Panc1 (cell line): ENCODE data around the gene TMEM247. TPM values are rescaled to one million over a fixed set of nuclear protein-coding genes. Genes with fewer than 3 reads are reported as not detected.

ENCODE experiments used
- ATAC-seq: fragments of 200-7000 bp; cut with Tn5 transposase; 2 replicates; pipeline ENCODE4 v1.9.1; 2020; ENCODE audit warnings: mild to moderate bottlenecking, moderate library complexity
- BruUV-seq: library from RNA; stranded (reverse); fragments of 400-500 nt; replicated peaks from 2 replicates; lab custom pipeline; 2021; lab: Mats Ljungman, UMichigan
- CTCF ChIA-PET: fragments of 300-600 bp; sonication (Branson Sonifier 250); formaldehyde crosslinking; loops from one replicate; lab custom pipeline; 2022; ENCODE audit warnings: antibody characterized with exemption; lab: Charles Lee
- POLR2A ChIA-PET: fragments of 300-600 bp; sonication (Branson Sonifier 250); formaldehyde crosslinking; loops from one replicate; lab custom pipeline; 2022; ENCODE audit warnings: antibody characterized with exemption; lab: Charles Lee
- DNase-seq: peaks from one replicate; pipeline ENCODE4 v3.0.0-alpha.2; 2010; ENCODE audit warnings: low read depth, low spot score
- H3K27ac ChIP-seq: 2 replicates; pipeline ENCODE4 v1.5.1; 2011; ENCODE audit warnings: mild to moderate bottlenecking, low read length, inconsistent platforms
- H3K27me3 ChIP-seq: fragments of 200-500 bp; sonication (Bioruptor generic); 2 replicates; pipeline ENCODE4 v1.6.0; 2014; ENCODE audit warnings: low read length, inconsistent platforms; ENCODE audit not compliant: control insufficient read depth, insufficient read depth
- H3K36me3 ChIP-seq: fragments of 200-500 bp; sonication (Bioruptor generic); 2 replicates; pipeline ENCODE4 v1.5.1; 2014; ENCODE audit warnings: inconsistent platforms, mild to moderate bottlenecking, low read length, moderate library complexity; ENCODE audit not compliant: control insufficient read depth, insufficient read depth
- H3K4me1 ChIP-seq: 2 replicates; pipeline ENCODE4 v1.5.1; 2011; ENCODE audit warnings: inconsistent platforms, mild to moderate bottlenecking, low read length, moderate library complexity; ENCODE audit not compliant: control insufficient read depth, insufficient read depth
- H3K4me3 ChIP-seq, 2 experiments: 2 replicates each; pipeline ENCODE4 v1.5.1; 2011 to 2012; ENCODE audit warnings: low read depth in 2 of 2, low read length in 2 of 2, mild to moderate bottlenecking in 2 of 2, inconsistent platforms in 1 of 2, moderate library complexity in 1 of 2
- H3K9me3 ChIP-seq: fragments of 200-500 bp; sonication (Bioruptor generic); 2 replicates; pipeline ENCODE4 v1.5.1; 2014; ENCODE audit warnings: low read depth, mild to moderate bottlenecking, inconsistent platforms, low read length, moderate library complexity; ENCODE audit not compliant: control insufficient read depth, insufficient read depth
- CTCF ChIP-seq: fragments of 450-650 bp; IDR thresholded peaks from 2 replicates; pipeline ENCODE4 v1.5.1; 2017; ENCODE audit warnings: mild to moderate bottlenecking
- POLR2AphosphoS5 ChIP-seq: IDR thresholded peaks from 2 replicates; pipeline ENCODE4 v1.6.1; 2012; ENCODE audit warnings: mild to moderate bottlenecking, low read depth, low read length, moderate library complexity
- REST ChIP-seq, 2 experiments: IDR thresholded peaks; 2 replicates each; pipeline ENCODE4 v1.6.1; 2011 to 2012; ENCODE audit warnings: low read depth in 2 of 2, control low read depth in 1 of 2, low read length in 1 of 2, mild to moderate bottlenecking in 1 of 2, moderate library complexity in 1 of 2; ENCODE audit not compliant: insufficient read depth in 1 of 2
- SIN3A ChIP-seq: IDR thresholded peaks from 2 replicates; pipeline ENCODE4 v1.6.1; 2012; ENCODE audit warnings: low read depth, mild to moderate bottlenecking, low read length, moderate library complexity, borderline replicate concordance; ENCODE audit not compliant: insufficient read depth
- TCF7L2 ChIP-seq: IDR thresholded peaks from 2 replicates; pipeline ENCODE4 v1.6.1; 2011; ENCODE audit warnings: mild to moderate bottlenecking, low read depth, low read length, inconsistent platforms
- in situ Hi-C: cut with HindIII; loops from 2 replicates; pipeline ENCODE4 v1.10.0; 2016; ENCODE audit warnings: low sequenced_read_pairs, low pct_unique_long_range_greater_than_20kb
- intact Hi-C: fragments of 100-400 bp; cut with micrococcal nuclease; formaldehyde crosslinking; loops from one replicate; pipeline ENCODE4 v1.10.0; 2022; ENCODE audit not compliant: unreplicated experiment
- total RNA-seq: library from RNA; stranded (reverse); gene quantifications from one replicate; pipeline ENCODE4 v1.2.1, GENCODE V29; 2021; ENCODE audit not compliant: unreplicated experiment

Gene TMEM247
- total RNA-seq, 1 experiment from 2014 or later, result not detected

- TF ChIP-seq TCF7L2 (no peak), SIN3A (no peak), REST (IDR thresholded peaks at IDR 0.05; ENCODE audit: insufficient read depth in 1 of 2, low read depth in 2 of 2, low read length in 1 of 2) (no peak), POLR2AphosphoS5 (no peak), CTCF (no peak)
- ChIA-PET POLR2A (no interaction called here), CTCF (no interaction called here)
- no TSS peak for BruUV-seq
- intact Hi-C loops, result no loop called here
- Histone ChIP-seq H3K4me1 (no peaks in the 10 kb centered on the region), H3K4me3 (no peak overlapping the region), H3K9me3 (peaks cover 6% of the 10 kb centered on the region; the same call in 1 of the 2 replicates), H3K27me3 (no peaks in the 10 kb centered on the region), H3K36me3 (no peaks in the 10 kb centered on the region), H3K27ac (no peak overlapping the region)
- no peak for ATAC-seq
- DNase-seq, result no peak
- in situ Hi-C loops, result no loop called here
Measured at GRCh38 chr2:46519265-46519664, 39.9 kb downstream of the TMEM247 start.

GRCh38 chr2:46520130-46520711 lies 40.9 kb downstream of the TMEM247 start:
- Histone ChIP-seq H3K4me3 (no peak overlapping the region), H3K36me3 (no peaks in the 10 kb centered on the region), H3K27me3 (no peaks in the 10 kb centered on the region), H3K4me1 (no peaks in the 10 kb centered on the region), H3K27ac (no peak overlapping the region), H3K9me3 (peaks cover 6% of the 10 kb centered on the region; the same call in 1 of the 2 replicates)
- DNase-seq (no peak), ATAC-seq (no peak)
- no peak for TF ChIP-seq CTCF
- TF ChIP-seq REST (IDR thresholded peaks at IDR 0.05; ENCODE audit: insufficient read depth in 1 of 2, low read depth in 2 of 2, low read length in 1 of 2), result no peak
- no peak for TF ChIP-seq TCF7L2
- no peak for TF ChIP-seq SIN3A
- TF ChIP-seq POLR2AphosphoS5, result no peak
- CTCF ChIA-PET, result no interaction called here
- in situ Hi-C loops (no loop called here), intact Hi-C loops (no loop called here)
- POLR2A ChIA-PET, result no interaction called here
- no TSS peak for BruUV-seq
